ENCODE results near the gene CLNK. TPM values are rescaled to one million over a fixed set of nuclear protein-coding genes. Genes with fewer than 3 reads are reported as not detected.

The CLNK gene
- total RNA-seq, 1 donor from 2014 or later, result not detected

DNA sequence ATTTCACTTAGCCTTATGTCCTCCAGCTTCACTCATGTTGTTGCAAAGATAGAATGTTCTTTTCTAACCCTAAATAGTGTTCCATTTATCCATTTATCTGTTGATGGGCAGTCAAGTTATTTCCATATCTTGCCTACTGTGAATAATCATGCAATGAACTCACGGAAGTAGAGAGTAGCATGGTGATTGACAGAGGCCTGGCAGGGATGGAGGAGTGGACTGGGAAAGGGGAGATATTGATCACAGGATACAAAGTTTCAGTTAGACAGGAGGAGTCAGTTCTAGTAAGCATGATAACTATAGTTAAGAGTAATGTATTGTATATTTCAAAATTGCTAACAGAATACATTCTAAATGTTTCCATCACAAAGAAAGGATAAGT, 10.3 kb upstream of the CLNK start:
- TF ChIP-seq, protein P1, sequence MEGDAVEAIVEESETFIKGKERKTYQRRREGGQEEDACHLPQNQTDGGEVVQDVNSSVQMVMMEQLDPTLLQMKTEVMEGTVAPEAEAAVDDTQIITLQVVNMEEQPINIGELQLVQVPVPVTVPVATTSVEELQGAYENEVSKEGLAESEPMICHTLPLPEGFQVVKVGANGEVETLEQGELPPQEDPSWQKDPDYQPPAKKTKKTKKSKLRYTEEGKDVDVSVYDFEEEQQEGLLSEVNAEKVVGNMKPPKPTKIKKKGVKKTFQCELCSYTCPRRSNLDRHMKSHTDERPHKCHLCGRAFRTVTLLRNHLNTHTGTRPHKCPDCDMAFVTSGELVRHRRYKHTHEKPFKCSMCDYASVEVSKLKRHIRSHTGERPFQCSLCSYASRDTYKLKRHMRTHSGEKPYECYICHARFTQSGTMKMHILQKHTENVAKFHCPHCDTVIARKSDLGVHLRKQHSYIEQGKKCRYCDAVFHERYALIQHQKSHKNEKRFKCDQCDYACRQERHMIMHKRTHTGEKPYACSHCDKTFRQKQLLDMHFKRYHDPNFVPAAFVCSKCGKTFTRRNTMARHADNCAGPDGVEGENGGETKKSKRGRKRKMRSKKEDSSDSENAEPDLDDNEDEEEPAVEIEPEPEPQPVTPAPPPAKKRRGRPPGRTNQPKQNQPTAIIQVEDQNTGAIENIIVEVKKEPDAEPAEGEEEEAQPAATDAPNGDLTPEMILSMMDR (conservative IDR thresholded peaks at IDR 0.05), result no peak
- no peak overlapping the region for H3K4me3 Mint-ChIP-seq
- peaks cover 9% of the 10 kb centered on the region for H3K4me1 Mint-ChIP-seq (ENCODE audit: unreplicated experiment)
- DNase-seq (ENCODE audit: extremely low spot score, unreplicated experiment), result no peak
- H3K9me3 Mint-ChIP-seq, result no peaks in the 10 kb centered on the region
- H3K36me3 Mint-ChIP-seq, result no peaks in the 10 kb centered on the region
- no peak overlapping the region for H3K27ac Mint-ChIP-seq
- no peaks in the 10 kb centered on the region for H3K27me3 Mint-ChIP-seq

DNA sequence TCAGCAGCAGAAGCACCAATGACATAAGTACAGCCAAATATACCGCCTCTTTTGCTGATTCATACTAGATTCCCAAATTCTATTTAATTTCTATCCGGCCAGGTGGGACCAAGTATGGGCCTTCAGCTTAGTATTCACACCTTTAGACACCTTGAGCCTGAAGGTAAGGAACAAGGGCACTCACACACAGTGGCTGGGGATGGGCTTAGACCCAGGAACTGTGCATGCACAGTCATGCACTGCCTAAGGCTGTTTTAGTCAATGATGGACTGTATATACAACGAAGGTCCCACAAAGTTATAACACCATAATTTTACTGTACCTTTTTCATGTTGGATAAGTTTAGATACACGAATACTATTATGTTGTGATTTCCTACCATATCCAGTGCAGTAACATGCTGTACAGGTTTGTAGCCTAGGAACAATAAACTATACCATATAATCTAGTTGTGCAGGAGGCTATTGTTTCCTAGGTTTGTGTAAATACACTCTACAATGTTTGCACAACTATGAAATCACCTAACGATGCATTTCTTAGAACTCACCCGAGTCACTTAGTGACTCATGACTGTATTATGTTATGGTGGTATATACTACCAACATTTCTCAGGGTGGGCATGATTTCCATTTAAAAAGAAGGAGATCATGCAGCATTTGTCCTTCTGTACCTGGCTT, 9.7 kb upstream of the CLNK start:
- no peaks in the 10 kb centered on the region for H3K36me3 Mint-ChIP-seq
- DNase-seq (ENCODE audit: extremely low spot score, unreplicated experiment), result no peak

DNA sequence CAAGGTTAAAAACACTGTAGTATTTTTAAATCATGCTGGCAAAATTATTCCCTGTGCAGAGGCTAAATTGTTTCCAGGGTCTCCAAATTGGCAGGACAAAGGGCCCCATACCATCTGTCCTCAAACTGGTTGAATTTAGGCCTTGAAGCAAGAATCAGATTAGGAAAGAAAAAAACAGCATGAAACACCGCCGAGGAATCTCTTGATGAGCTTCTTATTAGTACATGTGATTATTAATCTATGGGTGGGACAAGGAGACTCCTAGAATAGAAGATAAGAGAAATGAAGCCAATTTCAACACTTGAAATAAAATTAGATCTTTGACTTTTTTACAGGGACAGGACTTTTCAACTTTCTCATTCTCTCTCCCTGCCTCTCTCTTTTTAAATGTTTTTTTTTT, 7.1 kb upstream of the CLNK start:
- Mint-ChIP-seq H3K4me1 (ENCODE audit: unreplicated experiment) (peaks cover 9% of the 10 kb centered on the region), H3K36me3 (no peaks in the 10 kb centered on the region), H3K4me3 (no peak overlapping the region), H3K27me3 (no peaks in the 10 kb centered on the region), H3K9me3 (no peaks in the 10 kb centered on the region), H3K27ac (no peak overlapping the region)
- TF ChIP-seq, protein P1 (conservative IDR thresholded peaks at IDR 0.05), result no peak
- no peak for DNase-seq (ENCODE audit: extremely low spot score, unreplicated experiment)

More for the DNA sequence above, 9.7 kb upstream of the CLNK start:
- Mint-ChIP-seq H3K4me3 (no peak overlapping the region), H3K27ac (no peak overlapping the region), H3K9me3 (no peaks in the 10 kb centered on the region), H3K4me1 (ENCODE audit: unreplicated experiment) (peaks cover 9% of the 10 kb centered on the region), H3K27me3 (no peaks in the 10 kb centered on the region)
- TF ChIP-seq, protein P1 (conservative IDR thresholded peaks at IDR 0.05), result no peak

DNA sequence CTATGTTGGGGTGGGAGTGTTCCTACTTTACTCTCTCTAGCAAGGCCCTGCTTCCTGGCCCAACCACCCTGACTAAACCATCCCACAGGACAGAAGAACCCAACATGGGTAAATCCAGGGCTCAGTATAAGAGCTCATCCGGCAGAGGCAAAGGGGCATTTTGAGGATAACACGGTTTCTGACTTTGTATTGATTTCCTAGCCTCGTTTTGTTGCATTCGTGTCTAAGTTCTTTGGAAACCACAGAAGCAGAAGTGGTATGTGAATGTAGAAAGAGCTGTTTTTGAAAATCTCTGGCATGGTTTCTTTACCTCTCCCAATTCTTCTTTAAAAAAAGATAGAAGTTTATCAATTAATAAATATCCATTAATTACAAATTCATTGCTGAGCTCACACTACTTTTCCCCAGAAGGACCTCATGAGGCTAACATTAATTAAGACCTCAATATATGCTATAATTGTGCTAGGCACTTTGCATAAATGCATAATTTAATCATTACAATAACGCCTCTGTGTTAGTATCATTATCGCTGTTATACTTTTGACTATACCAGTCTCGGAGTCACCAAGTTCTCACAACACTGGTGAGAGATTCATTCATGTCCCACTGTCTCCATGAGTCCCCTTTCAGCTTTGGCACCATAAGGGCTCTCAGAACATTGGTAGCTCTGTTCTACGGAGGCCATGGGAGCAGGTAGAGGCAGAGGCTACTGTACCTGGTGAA, 5.8 kb upstream of the CLNK start:
- Mint-ChIP-seq H3K36me3 (no peaks in the 10 kb centered on the region), H3K4me3 (no peak overlapping the region), H3K27ac (no peak overlapping the region), H3K27me3 (no peaks in the 10 kb centered on the region), H3K9me3 (no peaks in the 10 kb centered on the region), H3K4me1 (ENCODE audit: unreplicated experiment) (peaks cover 9% of the 10 kb centered on the region)
- no peak for DNase-seq (ENCODE audit: extremely low spot score, unreplicated experiment)
- TF ChIP-seq, protein P1 (conservative IDR thresholded peaks at IDR 0.05), result no peak

DNA sequence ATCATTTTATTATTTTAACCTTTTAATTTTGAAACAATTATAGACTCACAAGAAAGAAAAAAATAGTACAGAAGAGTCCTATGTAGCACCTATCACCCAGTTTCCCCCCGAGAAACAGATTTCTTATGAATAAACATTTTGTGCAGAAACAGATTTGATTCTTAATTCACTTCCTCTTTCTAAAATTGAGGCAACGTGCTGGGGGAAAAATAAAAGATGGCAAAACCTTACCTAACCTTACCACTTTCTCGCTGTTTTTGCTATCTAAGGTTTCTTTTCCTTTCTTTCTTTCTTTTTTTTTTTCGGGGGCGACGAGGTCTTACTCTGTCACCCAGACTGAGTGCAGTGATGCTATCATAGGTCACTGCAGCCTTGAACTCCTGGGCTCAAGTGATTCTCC, 4.3 kb upstream of the CLNK start:
- peaks cover 9% of the 10 kb centered on the region for H3K4me1 Mint-ChIP-seq (ENCODE audit: unreplicated experiment)
- no peak overlapping the region for H3K27ac Mint-ChIP-seq
- no peaks in the 10 kb centered on the region for H3K27me3 Mint-ChIP-seq
- H3K4me3 Mint-ChIP-seq, result no peak overlapping the region
- no peaks in the 10 kb centered on the region for H3K9me3 Mint-ChIP-seq
- no peaks in the 10 kb centered on the region for H3K36me3 Mint-ChIP-seq
- no peak for DNase-seq (ENCODE audit: extremely low spot score, unreplicated experiment)
- TF ChIP-seq, protein P1 (conservative IDR thresholded peaks at IDR 0.05), result no peak
